ENCODE measurements around the gene PIM3.

The PIM3 gene

GRCh38 chr22:49960159-49961004, at the start of gene PIM3:
Gene PIM3 (plus strand): TSS chr22:49960772. CDS start chr22:49960948, 176 bp downstream.
- DNase-seq (ENCODE audit: low read depth), result peak; percentile 90

DNA sequence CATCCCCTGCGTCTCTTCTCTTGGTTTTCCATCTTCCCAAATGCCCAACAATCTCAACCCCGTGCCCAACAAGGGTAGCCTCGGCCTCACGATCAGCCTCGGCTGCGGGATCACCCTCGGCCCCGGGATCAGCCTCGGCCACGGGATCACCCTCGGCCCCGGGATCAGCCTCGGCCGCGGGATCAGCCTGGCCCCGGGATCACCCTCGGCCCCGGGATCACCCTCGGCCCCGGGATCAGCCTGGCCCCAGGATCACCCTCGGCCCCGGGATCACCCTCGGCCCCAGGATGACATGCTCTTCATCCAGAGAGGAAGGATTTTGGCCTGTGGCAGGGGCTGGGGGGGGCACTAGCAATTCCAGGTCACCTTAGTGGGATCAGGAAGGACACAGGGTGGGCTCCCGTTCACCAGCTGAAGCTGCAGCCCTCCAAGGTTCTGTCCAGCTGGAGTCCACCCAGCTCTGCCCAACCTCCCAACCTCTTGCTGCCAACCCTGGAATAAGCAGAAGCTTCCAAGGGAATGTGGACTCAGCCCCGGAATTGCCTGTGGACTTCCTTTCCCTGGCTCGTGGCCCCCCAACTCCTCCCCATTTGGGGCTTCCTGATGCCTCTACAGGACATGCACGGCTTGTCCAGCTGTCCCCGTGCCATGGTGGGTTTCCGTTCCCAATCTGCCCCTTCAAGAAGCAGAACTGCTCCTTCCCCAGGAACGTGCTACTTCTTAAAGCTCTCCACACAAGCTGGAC, 48.5 kb upstream of the PIM3 start:
- no peak for DNase-seq (ENCODE audit: low read depth)

DNA sequence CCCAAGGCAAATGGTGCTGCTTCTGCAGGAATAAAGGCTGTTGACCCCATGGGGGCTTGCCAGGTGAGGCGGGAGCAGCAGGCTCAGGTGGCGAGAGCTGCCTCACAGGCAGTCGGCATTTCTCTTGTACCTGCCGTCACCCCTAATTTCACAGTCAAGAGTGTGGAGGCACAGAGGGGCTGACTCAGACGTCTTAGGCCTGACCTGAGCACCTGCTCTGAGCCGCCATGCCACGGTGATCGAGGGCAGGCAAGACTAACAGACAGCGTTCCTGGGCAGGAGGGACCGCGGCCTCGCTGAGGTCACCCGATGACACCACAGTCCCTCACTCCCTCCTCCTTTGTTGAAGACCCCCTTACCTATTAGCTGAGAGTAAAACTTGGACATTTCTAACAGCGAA, 47.5 kb upstream of the PIM3 start:
- no peak for DNase-seq (ENCODE audit: low read depth)

DNA sequence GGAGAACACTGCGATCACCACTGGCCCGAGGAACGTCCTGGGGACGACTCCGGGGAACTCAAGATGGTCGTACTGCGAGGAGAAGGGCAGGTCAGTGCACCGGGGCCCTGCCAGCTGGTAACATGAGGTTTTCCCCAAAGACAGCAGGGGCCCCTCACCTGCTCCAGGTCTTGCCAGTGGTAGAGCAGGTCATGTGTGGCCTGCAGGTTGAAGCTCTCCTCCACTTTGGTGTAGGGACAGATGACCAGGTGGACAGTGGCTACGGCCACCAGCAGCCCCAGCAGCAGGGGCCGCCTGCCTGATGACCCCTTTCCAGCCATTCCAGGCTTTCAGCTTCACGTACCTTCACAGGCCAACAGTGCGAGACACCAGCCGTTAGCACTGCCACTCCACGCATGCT, 47.1 kb upstream of the PIM3 start:
- no peak for DNase-seq (ENCODE audit: low read depth)

- DNase-seq (ENCODE audit: low read depth), result no peak
Observed at GRCh38 chr22:49914256-49914655, 46.3 kb upstream of the PIM3 start.

GRCh38 chr22:49915610-49916009, 45.0 kb upstream of the PIM3 start:
- DNase-seq (ENCODE audit: low read depth), result no peak

GRCh38 chr22:49916831-49917230, 43.7 kb upstream of the PIM3 start:
- no peak for DNase-seq (ENCODE audit: low read depth)

- peak; percentile 92 for DNase-seq (ENCODE audit: low read depth)
Observed at GRCh38 chr22:49917974-49918910, 42.3 kb upstream of the PIM3 start, which contains the start of the genes ALG12 and CRELD2. Gene ALG12 (minus strand): TSS chr22:49918438. CDS start chr22:49913765, 4,673 bp downstream. Gene CRELD2 (plus strand): TSS chr22:49918634. CDS start chr22:49918770, 136 bp downstream.

GRCh38 chr22:49918911-49919881, 41.4 kb upstream of the PIM3 start:
- DNase-seq (ENCODE audit: low read depth), result no peak

GRCh38 chr22:49920859-49921258, 39.7 kb upstream of the PIM3 start:
- no peak for DNase-seq (ENCODE audit: low read depth)

DNA sequence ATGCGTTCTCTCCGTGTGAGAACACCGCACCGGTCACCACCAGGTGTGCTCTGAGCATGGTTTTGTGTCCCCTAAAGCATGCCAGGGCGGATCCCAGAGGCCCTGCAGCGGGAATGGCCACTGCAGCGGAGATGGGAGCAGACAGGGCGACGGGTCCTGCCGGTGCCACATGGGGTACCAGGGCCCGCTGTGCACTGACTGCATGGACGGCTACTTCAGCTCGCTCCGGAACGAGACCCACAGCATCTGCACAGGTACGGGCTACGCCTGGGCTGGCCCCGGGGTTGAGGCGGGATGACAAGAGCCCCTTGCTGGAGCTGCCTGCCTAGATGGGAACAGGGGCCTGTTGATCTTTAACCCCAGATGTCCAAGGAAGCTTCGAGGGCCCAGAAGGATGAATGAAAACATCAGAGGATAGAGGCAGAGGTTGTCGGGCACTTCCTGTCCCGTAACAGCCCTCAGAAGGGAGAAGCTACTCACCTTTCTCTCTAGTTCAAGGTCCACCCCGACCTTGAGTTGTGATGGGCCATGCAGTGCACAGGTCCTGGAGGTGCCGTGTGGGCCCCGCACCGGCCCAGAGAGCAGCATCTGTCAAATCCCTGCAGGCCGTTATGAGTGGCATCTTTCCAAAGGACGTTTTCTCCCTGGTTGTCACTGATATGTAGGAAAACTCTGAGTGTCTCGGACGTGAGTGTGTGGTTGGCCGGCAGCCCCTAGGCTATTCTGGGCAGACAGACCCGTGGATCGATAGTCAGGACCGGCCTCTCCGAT, 38.9 kb upstream of the PIM3 start:
- no peak for DNase-seq (ENCODE audit: low read depth)

DNA sequence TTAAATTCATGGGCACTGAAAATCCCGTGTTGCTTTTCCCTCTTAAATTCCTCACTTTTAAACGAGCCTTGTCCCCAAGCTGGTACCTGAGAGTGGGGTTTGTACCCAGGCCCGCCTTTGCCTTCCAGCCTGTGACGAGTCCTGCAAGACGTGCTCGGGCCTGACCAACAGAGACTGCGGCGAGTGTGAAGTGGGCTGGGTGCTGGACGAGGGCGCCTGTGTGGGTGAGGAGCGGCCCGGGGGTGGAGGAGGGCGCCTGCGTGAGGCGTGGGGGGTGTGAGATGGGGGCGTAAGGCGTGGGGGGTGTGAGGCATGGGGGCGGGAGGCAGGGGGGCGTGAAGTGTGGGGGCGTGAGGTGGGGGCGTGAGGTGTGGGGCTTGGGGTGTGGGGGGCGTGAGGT, 38.1 kb upstream of the PIM3 start:
- DNase-seq (ENCODE audit: low read depth), result no peak

GRCh38 chr22:49922926-49923325, 37.6 kb upstream of the PIM3 start:
- no peak for DNase-seq (ENCODE audit: low read depth)

GRCh38 chr22:49923445-49923844, 37.1 kb upstream of the PIM3 start:
- DNase-seq (ENCODE audit: low read depth), result no peak

DNA sequence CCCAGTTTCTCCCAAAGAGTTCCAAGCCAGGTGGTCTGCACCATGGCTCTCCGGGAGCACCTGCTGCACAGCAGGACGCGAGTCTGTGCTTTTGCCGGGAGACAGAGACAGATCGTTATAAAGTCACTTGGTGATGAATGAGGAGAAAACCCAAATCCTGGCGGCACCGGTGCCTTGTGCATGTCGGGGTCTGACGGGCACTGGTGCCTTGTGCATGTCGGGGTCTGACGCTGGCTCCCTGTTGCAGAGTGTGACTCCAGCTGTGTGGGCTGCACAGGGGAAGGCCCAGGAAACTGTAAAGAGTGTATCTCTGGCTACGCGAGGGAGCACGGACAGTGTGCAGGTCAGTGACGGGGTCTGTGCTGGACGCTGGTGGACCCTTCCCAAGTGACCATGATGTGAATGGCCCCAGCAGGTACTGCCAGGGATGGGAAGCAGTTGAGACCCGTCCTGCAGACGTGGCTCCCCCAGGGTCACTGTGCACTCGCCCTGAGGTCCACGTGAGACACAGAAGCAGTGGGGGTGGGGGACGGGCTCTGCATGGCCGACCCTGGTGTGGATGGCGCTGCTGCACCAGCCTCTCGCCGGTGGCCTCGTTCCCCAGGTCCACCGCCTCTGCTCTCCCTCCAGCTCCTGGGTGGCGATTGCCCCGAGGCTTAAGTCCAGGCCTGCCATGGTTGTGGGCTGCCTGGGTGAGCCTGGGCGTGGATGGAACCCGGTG, 36.3 kb upstream of the PIM3 start:
- DNase-seq (ENCODE audit: low read depth), result no peak

DNA sequence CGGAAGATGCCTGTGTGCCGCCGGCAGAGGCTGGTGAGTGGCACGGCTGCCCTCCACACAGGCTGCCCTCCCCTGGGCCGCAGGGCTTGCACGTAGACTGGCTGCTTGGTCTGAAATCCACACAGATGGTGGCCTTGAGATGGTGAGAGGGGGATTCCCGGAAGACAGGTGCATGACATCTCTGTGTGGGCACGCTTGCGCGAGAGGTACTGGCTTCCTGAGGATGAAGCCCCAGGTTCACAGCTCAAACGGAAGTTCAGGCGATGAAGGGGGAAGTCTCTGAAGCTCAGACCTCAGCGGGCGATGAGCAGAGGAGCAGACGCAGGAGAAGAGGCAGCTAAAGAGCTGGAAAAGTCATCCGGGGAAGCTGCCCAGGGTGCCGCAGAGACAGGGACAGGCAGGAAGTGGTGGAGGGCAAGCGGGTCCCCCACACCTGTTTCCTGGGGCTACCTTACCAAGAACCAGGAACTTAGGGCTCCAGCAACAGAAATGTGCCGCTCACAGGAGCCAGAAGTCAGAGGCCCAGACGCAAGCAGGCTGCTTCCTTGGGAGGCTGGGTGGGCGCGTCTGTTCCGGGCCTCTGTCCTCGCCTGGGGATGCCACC, 34.9 kb upstream of the PIM3 start:
- DNase-seq (ENCODE audit: low read depth), result no peak

DNA sequence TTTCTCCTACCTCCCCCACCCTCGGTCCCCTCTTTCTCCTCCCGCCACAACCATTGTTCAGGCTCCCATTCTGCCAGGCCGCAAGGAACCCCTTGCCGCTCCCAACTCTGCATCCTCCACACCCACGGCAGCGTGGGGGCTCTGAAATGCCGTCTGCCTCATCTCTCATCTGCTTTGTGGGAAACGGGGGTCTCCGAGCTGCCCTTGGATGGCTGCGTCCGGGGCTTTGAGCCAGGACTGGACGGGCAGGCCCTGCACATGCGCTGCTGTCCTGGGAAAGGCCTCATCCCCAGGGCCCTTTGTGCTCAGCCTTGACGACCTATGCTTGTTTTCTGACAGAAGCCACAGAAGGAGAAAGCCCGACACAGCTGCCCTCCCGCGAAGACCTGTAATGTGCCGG, 33.7 kb upstream of the PIM3 start:
- no peak for DNase-seq (ENCODE audit: low read depth)

GRCh38 chr22:49927483-49928184, 32.9 kb upstream of the PIM3 start:
- no peak for DNase-seq (ENCODE audit: low read depth)

DNA sequence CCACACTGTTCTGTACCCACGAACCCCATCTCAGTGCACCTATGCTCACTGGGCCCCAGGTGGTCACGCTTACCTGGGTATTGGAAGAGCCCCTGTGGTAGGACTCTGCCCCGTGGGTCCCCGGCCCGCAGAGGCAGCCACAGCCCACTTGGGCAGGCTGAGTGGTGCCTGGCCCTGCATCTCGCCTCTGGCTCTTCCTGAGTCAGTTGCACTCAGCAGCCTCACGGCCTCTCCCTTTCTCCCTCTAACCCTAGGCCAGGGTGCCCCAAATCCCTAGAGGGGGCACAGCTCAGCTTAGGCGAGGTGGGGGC, 32.4 kb upstream of the PIM3 start:
- DNase-seq (ENCODE audit: low read depth), result no peak
